GM03348 (cell line): ENCODE data around the gene ZNF76.

ENCODE experiments used
- DNase-seq: peaks from one replicate; pipeline ENCODE4 v3.0.0; 2012; ENCODE audit warnings: low spot score

Gene ZNF76

DNA sequence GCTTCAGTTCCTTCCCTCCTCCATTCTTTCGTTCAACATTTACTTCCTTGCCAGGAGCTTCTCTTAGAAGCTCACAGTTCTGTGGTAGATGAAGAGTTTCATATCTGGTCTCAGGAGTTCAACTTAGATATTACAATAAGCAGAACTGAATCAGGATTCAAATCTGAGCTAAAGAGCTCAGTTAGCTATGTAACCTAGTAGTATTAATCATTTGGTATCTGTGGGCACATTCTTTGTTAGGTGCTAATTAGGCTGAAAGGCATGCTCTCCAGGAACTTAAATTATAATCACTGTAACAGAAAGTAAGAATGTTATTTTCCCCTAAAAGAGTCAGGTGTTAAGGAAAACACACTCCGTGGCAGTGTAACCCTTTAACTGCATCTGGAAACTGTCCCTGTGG, 8.4 kb downstream of the ZNF76 start:
- DNase-seq, result no peak

DNA sequence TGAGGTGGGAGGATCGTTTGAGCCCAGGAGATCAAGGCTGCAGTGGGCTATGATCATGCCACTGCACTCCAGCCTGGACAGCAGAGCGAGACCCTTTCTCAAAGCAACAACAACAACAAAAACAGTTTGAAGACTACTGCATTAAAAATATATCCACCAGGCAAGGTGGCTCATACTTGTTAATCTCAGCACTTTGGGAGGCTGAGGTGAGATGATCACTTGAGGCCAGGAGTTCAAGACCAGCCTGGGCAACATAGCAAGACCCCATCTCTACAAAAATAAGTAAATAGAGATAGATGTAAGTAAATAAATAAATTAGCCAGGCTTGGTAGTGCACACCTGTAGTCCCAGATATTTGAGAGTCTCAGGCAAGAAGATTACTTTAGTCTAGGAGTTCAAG, 12.5 kb downstream of the ZNF76 start:
- DNase-seq, result no peak

DNA sequence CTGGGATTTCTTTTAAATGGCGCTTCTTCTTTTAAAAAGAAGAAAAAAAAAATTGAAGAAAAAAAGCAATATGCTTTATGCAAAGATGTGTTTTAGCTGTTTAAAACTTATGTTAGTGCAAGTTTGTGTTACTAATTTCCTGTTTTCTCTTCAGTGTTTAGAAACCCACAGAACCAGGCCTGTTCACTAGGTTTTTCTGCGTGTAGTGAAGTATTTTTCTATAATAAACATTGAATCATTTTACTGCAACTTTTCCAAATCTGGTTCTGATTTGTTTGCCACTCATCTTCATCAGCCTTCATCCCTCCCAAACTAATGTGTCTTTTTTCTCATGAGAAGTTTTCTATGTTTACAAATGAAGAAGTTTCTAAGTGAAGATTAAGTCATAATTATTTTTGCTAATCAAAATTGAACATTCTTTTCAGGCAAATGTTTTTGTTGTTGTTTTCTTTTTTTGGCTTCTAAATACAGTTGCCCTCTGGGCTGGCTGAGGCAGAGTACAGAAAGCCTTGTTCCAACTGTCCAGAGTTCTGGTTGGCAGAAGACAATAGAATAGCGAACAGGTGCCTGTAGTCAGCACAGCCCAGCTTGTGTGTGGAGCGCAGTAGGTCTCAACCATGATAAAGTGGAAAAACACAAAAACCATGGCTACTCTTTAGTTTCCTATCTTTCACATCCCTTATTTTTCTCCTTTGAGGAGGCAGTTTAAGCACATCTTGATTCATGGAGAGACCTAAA, 14.5 kb downstream of the ZNF76 start:
- DNase-seq, result no peak

DNA sequence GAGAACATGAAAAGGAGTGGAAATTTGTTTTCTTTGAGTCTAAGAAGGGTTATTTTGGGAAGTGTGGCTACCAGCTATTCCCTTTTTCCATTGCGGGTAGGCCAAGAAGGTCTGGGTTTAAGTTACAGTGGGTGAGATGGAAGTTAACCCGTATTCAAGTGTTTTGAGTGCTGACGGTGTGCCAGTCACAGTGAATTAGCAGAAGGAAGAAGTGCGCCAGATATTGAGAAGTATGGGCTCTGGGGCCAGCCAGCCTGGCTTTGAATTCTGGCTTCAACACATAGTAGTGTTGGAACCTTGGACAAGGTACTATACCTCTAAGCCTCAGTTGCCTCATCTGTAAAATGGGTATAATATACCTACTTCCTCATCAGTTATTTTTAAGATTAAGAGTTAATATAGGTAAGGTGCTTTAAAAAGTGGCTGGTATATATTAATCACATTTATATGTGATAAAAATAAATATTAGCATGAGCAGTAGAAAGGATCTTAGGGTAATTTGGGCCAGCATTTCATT, 16.3 kb downstream of the ZNF76 start:
- no peak for DNase-seq

DNA sequence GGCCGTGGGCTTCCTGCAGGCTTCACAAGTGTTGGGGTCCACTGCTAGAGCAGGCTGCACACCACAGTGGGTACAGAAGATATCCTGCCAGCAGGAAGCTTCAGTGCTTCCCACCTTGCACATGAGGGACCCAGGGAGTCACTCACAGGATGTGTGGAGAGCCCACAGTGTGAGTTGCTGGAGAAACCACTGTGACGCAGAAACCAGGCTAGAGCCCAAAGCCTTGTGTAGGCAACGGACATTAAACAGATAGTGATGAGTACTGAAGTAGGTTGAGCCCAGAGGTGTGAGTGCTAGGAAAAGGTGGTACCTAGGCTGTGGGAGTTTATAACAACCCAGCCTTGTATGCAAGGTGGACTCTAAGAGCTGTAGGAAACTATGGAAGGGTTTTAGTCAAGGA, 19.2 kb downstream of the ZNF76 start:
- no peak for DNase-seq

DNA sequence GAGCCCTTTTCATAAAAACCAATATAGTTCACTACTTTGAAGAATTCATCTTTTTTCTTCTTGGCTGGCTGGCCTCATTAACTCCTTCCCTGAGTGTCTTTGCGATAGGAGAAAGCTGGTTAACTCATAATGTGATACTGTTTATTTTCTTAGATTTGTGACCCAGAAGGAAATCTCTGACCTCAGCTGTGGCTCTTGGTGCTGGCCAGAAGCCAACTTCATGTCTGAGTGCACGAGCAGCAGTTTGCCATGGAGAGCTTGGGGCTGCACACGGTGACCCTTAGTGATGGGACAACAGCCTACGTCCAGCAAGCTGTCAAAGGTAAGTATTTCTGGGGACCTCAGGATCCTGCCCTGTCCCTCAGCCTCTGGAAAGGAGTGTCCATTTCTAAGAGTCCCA, 21.4 kb downstream of the ZNF76 start:
- DNase-seq, result no peak

DNA sequence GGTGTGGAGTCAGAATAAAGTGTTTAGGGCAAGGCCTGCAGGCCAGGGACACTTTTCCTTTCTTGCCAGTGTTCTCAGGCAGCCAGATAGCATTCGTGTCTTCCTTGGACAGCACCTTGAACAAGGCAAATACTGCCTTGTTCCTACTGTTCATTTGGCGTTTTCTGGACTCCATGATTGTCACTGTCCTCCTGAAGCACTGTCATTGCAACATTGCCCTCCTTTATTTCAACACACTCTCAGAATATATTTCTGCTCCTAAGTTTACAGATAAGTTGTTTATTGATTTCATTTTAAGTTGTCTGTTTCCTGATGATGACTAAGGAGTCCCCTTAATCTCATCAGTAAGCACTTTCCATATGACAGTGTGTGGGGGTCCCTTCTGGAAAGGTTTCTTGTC, 22.9 kb downstream of the ZNF76 start:
- DNase-seq, result no peak

DNA sequence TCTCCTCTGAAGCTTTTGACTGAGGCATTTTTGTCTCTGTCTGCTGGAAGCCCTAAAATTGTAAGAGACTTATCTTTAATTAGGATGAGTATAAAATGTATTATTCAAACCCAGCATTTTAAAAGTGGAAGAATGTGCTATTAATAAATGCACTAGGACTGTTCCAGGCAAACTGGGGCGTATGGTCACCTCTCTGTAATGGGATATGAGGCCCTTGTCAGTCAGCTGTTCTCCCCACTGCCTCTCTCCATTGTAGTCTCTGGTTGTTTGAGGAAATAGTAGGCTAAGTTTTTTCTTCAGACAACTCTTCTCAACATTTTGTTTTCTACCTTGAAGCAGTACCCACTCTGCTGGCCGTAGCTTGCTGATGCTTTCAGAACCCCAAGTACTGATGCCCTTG, 23.8 kb downstream of the ZNF76 start:
- no peak for DNase-seq

DNA sequence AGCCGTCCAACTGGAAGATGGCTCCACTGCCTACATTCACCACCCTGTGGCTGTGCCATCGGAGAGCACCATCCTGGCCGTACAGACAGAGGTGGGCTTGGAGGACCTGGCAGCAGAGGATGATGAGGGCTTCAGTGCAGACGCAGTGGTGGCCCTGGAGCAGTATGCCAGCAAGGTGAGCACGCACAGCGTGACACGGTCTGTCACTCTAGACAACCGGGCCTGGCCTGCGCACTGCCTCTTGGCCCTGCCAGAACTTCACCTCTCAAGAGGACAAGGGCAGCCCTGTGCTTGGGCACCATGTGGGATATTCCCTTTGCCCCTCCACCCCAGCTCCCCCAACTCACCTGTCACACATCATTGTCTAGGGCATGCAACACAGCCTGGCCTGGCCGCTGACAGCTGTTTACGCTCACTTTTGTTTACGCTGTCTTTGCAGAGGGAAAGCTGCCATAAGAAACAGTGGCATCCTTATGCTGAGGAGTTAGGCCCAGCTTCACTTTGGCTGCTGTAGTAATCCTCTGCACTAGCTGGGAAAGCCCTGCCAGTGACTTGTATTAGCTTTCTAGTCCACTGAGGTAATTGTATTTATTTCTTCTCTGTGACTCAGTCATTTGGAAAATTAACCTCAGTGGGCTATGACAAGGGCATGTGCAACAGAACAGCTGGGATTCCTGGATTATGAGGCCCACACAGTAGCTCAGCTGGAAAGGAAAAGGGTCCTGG, 28.3 kb downstream of the ZNF76 start:
- DNase-seq, result no peak

DNA sequence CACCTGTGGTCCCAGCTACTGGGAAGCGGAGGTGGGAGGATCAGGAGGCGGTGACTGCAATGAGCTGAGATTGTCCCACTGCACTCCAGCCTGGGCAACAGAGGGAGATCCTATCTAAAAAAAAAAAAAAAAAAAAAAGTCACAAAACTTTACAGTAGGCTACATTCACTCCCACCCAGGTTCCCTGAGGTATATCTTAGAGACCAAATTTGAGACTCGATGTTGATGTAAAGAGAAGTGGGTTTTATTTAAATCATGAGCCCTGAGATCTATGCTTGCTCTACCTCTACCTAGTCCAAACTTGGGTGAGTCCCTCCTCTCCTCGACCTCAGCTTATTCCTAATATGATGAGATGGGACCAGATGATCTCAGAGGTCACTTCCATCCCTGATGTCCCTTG, 29.3 kb downstream of the ZNF76 start:
- DNase-seq, result no peak

DNA sequence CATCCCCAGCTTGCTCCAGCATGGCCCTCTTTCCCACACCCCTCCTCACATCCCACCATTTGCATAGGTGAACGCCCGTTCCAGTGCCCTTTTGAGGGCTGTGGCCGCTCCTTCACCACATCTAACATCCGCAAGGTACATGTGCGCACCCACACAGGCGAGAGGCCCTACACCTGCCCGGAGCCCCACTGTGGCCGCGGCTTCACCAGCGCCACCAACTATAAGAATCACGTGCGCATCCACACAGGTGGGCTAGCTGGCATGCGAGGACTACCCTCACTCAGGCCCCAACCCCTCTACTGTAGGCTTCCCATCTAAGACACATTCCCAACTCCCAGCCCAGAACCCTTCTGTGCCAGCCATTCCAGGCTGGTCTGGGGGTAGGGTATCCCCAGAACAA, 32.0 kb downstream of the ZNF76 start:
- no peak for DNase-seq

DNA sequence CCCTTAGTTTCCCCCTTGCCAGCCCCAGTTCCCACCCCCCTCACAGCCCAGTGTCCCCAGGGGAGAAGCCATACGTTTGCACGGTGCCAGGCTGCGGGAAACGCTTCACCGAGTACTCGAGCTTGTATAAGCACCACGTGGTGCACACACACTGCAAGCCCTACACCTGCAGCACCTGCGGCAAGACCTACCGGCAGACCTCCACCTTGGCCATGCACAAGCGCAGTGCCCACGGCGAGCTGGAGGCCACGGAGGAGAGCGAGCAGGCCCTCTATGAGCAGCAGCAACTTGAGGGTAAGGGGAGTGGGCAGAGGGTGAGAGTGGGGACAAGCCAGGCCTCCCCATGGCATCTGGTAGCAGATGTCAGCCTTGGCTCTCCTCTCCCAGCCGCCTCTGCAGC, 33.0 kb downstream of the ZNF76 start:
- DNase-seq, result no peak

DNA sequence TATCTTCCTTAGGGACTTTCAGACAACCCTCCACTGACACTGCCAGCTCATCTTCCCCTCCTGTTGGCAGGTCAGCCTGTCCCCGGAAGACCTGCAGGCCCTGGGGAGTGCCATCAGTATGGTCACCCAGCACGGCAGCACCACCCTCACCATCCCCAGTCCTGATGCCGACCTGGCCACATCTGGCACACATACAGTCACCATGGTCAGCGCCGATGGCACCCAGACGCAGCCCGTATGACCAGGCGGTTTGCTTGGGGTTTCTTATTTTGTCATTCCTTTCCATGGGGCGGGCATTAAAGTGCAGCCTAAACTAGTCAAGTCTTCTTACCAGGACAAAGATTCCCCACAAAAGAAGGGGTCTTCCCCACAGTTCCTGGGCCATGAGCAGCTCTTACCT, 34.1 kb downstream of the ZNF76 start:
- no peak for DNase-seq

DNA sequence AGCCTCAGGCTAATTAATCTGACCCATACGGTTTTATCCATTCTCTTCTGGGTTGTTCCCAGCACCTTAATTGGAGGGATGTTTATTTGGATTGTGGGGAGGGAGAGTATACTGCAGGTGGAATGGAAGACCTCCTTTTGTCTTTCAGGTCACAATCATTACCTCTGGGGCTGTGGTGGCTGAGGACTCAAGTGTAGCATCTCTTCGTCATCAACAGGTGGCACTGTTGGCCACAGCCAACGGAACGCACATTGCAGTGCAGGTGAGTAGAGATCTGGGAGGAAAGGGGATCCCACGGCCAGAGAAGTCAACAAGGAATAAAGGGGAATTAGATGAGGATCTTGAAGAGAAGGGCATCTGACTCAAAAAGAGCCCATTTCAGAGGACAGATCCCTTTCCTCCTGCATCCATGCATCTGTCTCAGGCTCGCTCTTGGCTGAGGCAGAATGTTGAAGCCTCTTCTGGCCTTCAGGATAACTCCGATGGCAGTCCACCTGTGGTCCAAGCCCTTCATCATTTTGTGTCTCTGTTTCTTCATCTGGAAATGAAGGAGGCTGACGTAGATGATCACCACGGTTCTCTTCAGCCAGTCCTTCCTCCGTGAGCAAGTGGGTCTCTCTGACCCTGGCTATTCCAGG, 34.9 kb downstream of the ZNF76 start:
- peak; percentile 58 for DNase-seq

DNA sequence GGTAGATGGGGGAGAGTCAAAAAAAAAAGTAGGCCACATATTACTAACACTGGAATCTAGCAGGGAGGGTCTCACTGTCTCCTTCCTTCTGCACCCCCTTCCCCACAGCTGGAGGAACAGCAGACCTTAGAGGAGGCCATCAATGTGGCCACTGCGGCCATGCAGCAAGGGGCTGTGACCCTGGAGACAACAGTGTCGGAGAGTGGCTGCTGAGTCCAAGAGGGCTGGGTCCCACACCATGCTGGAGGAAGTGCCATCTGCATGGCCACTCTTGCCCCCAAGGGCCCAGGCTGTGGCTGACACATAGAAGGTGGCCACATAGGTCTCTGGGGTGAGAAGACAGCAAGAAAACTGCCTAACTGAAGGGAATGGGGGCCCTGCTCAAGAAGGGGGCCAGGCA, 35.5 kb downstream of the ZNF76 start:
- no peak for DNase-seq

DNA sequence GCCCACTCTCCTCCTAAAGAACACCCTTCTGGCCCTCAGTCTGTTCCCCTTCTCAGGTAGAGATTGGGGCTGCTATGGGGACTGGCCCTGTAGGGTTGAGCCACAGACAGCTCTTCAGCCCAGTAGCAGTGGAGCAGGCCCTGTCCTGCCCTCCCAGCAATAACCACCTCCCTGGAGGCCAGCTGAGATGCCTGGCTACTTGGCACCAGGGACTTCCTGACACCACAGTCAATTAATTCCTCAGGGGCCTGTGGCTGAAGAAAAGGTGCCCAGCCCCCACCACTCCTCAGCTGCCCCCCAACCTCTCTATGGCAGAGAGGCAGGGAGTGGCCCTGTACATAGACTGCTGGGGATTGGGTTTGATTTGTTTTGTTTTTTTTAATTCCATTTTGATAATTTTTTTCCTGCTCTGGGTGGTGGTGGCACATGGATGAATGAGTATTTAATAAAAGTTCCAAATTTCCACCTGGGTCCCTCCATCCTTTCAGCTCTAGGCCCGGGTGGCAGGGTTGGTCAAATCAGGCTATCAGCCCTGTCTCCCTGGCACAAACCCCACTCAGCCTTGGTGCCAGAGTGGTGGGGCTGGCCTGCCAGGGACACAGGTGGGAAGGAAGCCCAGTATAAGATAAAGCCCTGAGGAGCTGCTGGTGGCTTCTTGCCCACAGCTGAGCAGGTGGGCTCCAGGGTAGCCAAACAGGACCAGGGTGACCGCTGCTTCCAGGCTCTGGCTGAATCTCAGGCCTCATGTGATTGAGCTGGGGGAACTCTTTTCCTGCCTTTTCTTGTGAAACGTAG, 36.2 kb downstream of the ZNF76 start:
- no peak for DNase-seq

DNA sequence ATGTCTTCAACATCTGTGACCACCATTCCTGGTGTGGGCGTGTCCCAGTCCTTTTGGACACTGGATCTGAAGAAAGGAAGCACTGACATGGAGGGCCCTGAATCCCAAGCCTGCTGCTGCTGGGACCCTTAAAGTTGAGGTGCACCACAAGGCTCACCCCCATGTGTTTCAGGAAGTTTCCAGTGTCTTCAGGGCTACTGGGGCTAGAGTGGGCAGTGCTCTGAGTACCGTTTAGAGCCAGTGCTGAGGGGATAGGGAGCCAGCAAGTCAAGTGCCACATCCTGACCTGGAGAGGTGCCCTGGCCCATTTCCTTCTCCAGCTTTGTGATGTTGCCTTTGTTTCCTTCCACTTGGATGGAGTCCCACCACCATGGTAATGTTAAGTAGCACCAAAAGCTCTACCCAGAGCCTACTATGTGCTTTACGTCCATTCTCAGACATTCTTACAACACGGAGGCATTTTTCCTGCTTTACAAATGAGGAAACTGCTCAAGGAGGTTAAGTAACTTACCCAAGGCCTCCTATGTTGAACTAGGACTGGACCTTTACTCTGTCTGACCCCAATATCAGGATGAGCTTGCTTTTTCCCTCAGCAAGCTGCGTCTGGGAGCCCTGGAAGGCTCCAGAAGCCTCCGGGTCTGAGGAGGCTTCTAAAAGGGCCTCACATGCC, 37.5 kb downstream of the ZNF76 start:
- DNase-seq, result no peak

DNA sequence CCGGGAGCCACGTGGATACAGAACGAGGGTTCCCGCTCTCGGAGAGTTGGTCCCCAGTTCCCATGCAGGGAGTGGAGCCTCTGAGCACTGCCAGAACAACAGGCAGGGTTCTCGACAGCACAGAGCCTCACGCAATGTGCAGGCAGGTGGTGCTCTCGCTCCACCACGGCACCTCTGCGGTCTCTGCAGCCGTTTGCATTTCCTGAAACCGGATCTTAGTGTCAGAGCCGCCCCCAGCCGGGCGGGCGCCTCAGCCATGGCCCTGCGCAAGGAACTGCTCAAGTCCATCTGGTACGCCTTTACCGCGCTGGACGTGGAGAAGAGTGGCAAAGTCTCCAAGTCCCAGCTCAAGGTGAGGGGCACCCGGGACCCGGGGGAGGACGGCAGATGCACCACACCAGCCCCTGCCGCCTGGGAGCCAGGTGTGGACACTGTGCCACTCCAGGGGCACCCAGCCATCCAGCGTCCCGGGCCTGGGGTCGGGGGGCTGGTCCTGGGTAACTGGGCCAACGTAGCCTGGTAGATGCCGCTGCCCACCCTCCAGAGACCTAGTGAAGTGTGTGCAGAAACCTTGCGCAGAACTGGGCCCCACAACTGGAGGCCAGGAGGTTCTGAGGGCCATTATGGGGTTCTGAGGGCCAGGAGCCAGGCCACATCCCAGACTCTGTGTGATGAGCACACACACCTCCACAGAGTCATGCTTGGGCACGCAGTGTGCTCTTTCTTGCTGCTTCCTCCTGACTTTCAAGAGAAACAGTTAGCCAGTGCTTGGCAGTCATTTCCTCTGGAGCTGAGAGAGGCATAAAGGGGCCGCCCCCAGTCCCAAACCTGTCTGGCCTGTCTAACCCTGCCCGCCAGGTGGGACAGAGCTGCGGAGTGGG, 38.3 kb downstream of the ZNF76 start, which contains the start of gene DEF6:
TSS of gene DEF6 (plus strand) at position 218 of the 881 bp plus-strand sequence. CDS start at position 257, 39 bp downstream.
- DNase-seq, result peak; percentile 66

DNA sequence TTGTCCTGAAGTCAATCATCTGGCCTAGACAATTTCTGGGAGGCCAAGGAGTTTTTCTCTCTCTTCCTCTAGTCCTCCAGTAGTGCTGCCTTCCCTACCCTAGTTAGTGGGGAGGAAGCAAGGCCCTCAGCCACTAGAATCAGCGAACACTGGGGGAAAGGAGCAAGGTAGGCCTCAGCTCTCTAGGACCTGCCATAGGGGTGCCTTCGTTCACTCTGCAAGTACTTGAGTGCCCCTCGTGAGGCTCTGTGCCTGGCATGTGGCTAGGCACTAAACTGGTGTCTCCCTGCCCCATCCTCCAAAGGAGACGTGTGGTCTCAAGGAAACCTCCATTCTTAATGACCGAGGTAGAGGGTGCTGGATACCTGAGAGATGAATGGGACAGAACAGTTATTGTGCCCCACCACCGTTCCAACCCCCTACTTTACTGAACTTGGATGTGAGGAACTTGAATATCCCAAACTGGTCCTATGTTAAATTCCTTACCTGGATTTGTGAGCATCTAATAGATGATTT, 39.1 kb downstream of the ZNF76 start:
- no peak for DNase-seq

DNA sequence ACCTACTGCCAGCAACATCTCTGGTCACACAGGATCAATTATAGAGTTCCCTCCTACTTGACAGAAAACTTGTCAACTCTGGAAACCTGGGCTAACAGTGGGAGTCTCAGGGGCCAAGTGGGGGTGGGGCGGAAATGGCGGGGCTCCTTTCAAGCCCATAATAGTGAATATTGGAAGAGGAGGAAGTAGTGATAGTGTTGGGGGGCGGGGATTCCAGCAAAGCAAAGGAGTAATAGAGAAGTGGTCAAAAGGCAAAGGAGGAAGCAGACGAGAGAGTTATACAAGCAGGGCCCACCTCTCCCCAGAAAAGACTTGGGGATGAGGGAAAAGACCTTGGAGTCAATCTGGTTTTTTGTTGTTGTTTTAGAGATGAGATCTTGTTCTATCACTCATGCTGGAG, 40.1 kb downstream of the ZNF76 start:
- DNase-seq, result no peak
